Hematopoietic multipotent progenitor cell treated with erythropoietin and hydrocortisone succinate and interleukin-3 and kit ligand, for 4 days (in vitro differentiated cells): ENCODE measurements around the gene FOXI3.
"Not testable (repeated sequence)": the region's sequence is repeated elsewhere in the genome, so short reads cannot be mapped to it uniquely, and the experiment has no call there.

Experiments
- DNase-seq: peaks from one replicate; pipeline ENCODE4 v3.0.0-alpha.2; 2015

FOXI3 gene

DNA sequence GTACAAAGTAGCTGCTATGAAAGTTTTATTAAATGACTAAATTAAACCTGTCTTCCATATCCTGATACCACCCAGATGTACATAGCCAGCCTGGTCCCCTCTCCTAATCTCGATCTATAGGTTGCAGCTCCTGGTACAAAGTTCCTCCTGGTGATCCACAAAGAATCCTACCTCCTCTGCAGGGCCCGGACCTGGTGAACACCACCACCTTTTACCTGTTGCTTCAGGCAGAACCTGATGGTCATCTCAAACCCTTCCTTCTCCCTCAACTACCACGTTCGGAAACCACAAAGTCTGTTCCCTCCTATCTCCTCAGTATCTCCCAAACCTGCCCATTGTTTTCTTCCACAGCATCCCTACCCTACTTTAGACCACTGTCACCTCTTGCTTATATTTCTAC, 15.5 kb downstream of the FOXI3 start:
- DNase-seq, result no peak

DNA sequence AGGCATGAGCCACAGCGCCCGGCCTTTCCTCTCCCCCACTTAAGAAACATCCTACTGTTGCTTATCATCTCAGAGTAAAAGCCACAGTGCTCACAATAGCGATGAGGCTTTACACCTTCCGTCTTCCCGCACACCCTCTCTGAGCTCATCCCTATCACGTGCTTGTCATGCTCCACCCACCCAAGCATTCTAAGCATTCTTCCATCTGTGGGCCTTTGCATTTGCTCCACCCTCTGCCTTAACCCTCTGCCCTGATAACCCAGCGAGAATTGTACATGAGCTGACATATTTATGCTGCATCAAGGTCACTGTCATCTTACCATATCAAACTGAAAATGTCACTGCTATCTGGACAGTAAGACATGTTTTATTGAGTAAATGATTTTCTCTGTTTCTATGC, 22.6 kb downstream of the FOXI3 start:
- no peak for DNase-seq

DNA sequence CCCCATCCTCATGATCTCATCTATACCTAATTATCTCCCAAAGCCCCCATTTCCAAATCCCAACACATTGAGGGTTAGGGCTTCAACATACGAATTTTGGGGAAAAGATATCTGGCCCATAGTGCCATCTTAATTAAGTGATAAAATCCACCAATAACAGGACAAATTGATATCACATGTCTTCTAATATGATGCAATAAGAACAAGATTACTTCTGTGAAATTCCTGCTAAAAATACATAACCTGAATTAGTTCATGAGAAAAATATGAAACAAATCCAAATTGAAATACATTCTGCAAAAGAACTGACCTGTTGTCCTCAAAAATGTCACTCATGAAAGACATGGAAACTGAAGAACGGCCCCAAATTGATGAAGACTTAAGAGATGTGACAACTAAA, 28.8 kb downstream of the FOXI3 start:
- DNase-seq, result no peak

DNA sequence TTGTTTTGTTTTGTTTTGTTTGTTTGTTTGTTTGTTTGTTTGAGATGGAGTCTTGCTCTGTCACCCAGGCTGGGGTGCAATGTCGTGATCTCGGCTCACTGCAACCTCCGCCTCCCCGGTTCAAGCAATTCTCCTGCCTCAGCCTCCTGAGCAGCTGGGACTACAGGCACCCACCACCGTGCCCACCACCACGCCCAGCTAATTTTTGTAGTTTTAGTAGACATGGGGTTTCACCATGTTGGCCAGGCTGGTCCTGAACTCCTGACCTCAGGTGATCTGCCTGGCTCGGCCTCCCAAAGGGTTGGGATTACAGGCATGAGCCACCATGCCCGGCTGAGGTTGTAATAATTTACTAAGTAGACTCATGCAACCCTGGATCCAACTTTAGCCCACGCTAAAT, 33.4 kb downstream of the FOXI3 start:
- DNase-seq, result not testable (repeated sequence)

DNA sequence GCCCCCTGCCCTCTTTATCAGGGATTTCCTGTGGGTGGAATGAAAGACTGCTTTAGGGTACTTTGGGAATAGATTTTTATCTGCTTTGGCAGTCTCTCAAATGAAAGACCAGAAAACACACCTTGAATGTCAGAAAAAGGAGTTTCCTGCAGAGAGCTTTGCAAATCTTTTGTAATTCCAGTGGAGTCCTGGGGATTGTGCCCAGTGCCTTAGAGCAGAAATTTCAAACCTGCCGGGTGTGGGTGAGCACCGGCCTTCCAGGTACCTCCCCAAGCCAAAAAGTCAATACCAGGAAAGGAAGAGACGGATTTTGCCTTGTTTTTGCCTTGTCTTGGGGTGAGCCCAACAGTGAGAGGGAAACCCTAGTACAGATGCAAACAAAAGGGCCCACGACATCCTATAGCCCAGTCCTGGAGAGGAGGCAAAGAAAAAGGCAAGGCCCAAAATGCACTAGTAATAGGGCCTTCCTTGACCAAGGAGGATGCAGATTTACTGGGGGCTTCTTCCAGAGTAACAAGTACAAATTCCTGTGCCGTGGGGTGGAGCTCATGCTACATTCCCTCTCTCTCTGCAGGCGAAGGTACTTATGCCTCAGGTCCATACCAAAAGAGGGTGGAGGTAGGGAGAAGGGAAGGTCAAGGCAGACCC, 36.4 kb downstream of the FOXI3 start:
- no peak for DNase-seq

DNA sequence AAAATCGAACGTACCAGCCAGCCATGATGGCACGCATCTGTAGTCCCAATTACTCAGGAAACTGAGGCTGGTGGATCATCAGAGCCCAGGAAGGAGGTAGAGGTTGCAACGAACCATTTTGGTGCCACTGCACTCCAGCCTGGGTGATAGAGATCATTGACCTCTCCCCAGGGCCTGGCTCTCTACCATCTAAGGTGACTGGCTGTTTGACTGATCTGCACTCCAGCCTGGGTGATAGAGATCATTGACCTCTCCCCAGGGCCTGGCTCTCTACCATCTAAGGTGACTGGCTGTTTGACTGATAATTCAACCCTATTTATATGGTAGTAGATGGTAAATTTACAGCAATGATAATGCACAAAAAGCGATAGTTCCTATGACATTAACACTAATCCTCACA, 43.6 kb downstream of the FOXI3 start:
- not testable (repeated sequence) for DNase-seq

DNA sequence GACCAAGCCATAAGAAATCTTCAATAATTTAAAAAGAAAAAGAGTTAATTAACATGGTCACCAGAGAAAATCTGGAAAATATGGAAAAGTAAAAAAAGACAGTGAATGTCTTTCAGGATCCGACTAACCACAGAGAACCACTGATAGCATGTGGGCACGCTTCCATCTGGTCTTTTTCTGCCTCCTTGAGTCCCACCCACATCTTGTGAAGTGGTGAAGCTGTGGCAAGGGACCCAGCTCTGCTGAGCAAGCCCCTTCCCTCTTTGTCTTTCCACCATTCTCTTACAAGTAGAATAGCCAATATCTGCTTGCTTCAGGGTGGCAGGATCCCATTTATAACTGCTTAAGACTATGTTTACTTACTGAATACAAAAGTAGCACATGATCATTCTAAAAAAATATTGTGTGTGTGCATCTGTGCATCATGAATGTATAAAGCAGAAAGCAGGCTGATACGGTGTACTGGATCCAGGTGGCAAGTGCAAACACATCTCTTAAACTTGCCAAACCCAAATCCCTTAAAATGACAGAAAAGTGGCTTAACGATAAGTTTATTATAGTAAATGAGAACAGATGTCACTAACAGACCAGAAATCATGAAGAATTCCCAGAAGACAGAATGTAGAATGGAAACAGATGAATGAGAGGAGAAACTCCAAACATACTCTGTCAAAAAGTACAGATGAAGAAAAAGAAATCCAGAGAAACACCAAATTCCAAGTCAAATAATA, 52.3 kb downstream of the FOXI3 start:
- DNase-seq, result no peak

DNA sequence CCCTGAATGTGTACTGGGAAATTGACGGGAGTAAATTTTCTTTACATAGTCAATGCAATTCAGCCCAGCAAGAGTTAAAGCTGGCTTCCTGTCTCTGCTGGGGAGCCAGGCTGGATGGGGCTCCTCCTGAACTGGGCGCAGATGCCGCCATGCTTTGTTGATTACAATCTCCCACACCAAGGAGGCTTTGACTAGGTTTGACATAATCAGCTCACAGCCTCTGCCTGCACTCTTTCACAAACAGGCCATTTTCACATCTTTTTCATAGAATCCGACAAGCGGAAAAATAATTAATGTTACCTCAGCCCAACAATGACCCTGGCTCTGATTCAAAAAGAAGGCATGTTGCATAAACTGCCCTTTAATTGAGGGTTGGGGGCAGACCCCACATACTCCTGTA, 54.3 kb downstream of the FOXI3 start:
- no peak for DNase-seq
